Fibroblast of skin of right quadriceps (primary cell): ENCODE measurements around the gene NKG7.

ENCODE experiments used
- DNase-seq: peaks from one replicate; pipeline ENCODE4 v3.0.0-alpha.2; 2013

Gene NKG7

GRCh38 chr19:51389143-51389542, 16.7 kb upstream of the NKG7 start:
- DNase-seq = no peak

- no peak for DNase-seq
Observed at GRCh38 chr19:51387924-51388389, 15.5 kb upstream of the NKG7 start, which contains the start of gene LIM2. LIM2 (minus strand) TSS chr19:51387974; CDS start chr19:51387443, 531 bp downstream.

GRCh38 chr19:51386882-51387520, 14.5 kb upstream of the NKG7 start:
- DNase-seq = no peak

GRCh38 chr19:51382004-51382403, 9.6 kb upstream of the NKG7 start:
- DNase-seq = no peak

GRCh38 chr19:51380379-51380778, 7.9 kb upstream of the NKG7 start:
- no peak for DNase-seq

- no peak for DNase-seq
Observed at GRCh38 chr19:51377422-51377821, 5.0 kb upstream of the NKG7 start.

- no peak for DNase-seq
Observed at GRCh38 chr19:51375504-51376221, 3.2 kb upstream of the NKG7 start.

GRCh38 chr19:51372021-51372648, 319 bp downstream of the NKG7 start:
- DNase-seq = no peak

- DNase-seq = no peak
Observed at GRCh38 chr19:51371186-51371690, 1.2 kb downstream of the NKG7 start.

- no peak for DNase-seq
Observed at GRCh38 chr19:51370230-51370629, 2.2 kb downstream of the NKG7 start.

GRCh38 chr19:51368366-51369282, 3.8 kb downstream of the NKG7 start, which contains the start of gene CLDND2:
CLDND2 (minus strand) TSS chr19:51369003; CDS start chr19:51368577, 426 bp downstream.
- no peak for DNase-seq

- DNase-seq = peak; percentile 99
Observed at GRCh38 chr19:51367565-51368365, 4.7 kb downstream of the NKG7 start.

- no peak for DNase-seq
Observed at GRCh38 chr19:51367255-51367564, 5.2 kb downstream of the NKG7 start.

GRCh38 chr19:51366389-51367254, 5.8 kb downstream of the NKG7 start:
- DNase-seq = peak; percentile 98

- DNase-seq = no peak
Observed at GRCh38 chr19:51365965-51366388, 6.5 kb downstream of the NKG7 start, which contains the start of gene ETFB. ETFB (minus strand) TSS chr19:51366388; CDS start chr19:51366326, 62 bp downstream.

- peak; percentile 39 for DNase-seq
Observed at GRCh38 chr19:51365211-51365964, 7.1 kb downstream of the NKG7 start.

- DNase-seq = no peak
Observed at GRCh38 chr19:51364200-51365106, 8.0 kb downstream of the NKG7 start.

- no peak for DNase-seq
Observed at GRCh38 chr19:51361239-51361638, 11.2 kb downstream of the NKG7 start.

GRCh38 chr19:51359294-51359693, 13.2 kb downstream of the NKG7 start:
- DNase-seq = peak; percentile 80
